Measurements from ENCODE around the gene DQX1. TPM values are rescaled to one million over a fixed set of nuclear protein-coding genes. Genes with fewer than 3 reads are reported as not detected.

DQX1 gene
- total RNA-seq, 3 donors from 2014 or later = 0.28 to 0.34 (median 0.30) TPM

- H3K4me3 Mint-ChIP-seq = peak overlapping the region; percentile 65
- no peak for DNase-seq
- H3K9me3 Mint-ChIP-seq = no peaks in the 10 kb centered on the region
- ATAC-seq = peak; percentile 60 to 70
- peaks cover 45% of the 10 kb centered on the region for H3K27me3 Mint-ChIP-seq (ENCODE audit: low read depth)
- H3K4me1 Mint-ChIP-seq (ENCODE audit: low read depth) = peaks cover 7% of the 10 kb centered on the region
- H3K36me3 Mint-ChIP-seq (ENCODE audit: insufficient read depth) = no peaks in the 10 kb centered on the region
Measured at GRCh38 chr2:74548900-74549826, 23.1 kb upstream of the DQX1 start.

- Mint-ChIP-seq H3K36me3 (ENCODE audit: insufficient read depth) (no peaks in the 10 kb centered on the region), H3K27me3 (ENCODE audit: low read depth) (peaks cover 45% of the 10 kb centered on the region), H3K9me3 (no peaks in the 10 kb centered on the region), H3K4me3 (peak overlapping the region; percentile 60), H3K4me1 (ENCODE audit: low read depth) (peaks cover 5% of the 10 kb centered on the region)
- no peak for ATAC-seq
- no peak for DNase-seq
Measured at GRCh38 chr2:74548285-74548899, 22.4 kb upstream of the DQX1 start.

GRCh38 chr2:74546004-74546403 is 20.0 kb upstream of the DQX1 start:
- DNase-seq = no peak
- Mint-ChIP-seq H3K4me1 (ENCODE audit: low read depth) (peaks cover 5% of the 10 kb centered on the region), H3K36me3 (ENCODE audit: insufficient read depth) (no peaks in the 10 kb centered on the region), H3K27me3 (ENCODE audit: low read depth) (peaks cover 45% of the 10 kb centered on the region), H3K4me3 (no peak overlapping the region), H3K9me3 (no peaks in the 10 kb centered on the region)
- ATAC-seq = no peak

- Mint-ChIP-seq H3K36me3 (ENCODE audit: insufficient read depth) (no peaks in the 10 kb centered on the region), H3K27me3 (ENCODE audit: low read depth) (peaks cover 40% of the 10 kb centered on the region), H3K4me1 (ENCODE audit: low read depth) (peaks cover 5% of the 10 kb centered on the region), H3K9me3 (no peaks in the 10 kb centered on the region), H3K4me3 (no peak overlapping the region)
- no peak for DNase-seq
- ATAC-seq = no peak
Measured at GRCh38 chr2:74544634-74545033, 18.6 kb upstream of the DQX1 start.

- no peaks in the 10 kb centered on the region for H3K36me3 Mint-ChIP-seq (ENCODE audit: insufficient read depth)
- H3K4me1 Mint-ChIP-seq (ENCODE audit: low read depth) = no peaks in the 10 kb centered on the region
- no peak overlapping the region for H3K4me3 Mint-ChIP-seq
- H3K27me3 Mint-ChIP-seq (ENCODE audit: low read depth) = peaks cover 43% of the 10 kb centered on the region
- DNase-seq (no peak), ATAC-seq (no peak)
- no peaks in the 10 kb centered on the region for H3K9me3 Mint-ChIP-seq
Measured at GRCh38 chr2:74542978-74543377, 16.9 kb upstream of the DQX1 start.

- DNase-seq = no peak
- Mint-ChIP-seq H3K36me3 (ENCODE audit: insufficient read depth) (no peaks in the 10 kb centered on the region), H3K4me3 (no peak overlapping the region), H3K27me3 (ENCODE audit: low read depth) (peaks cover 37% of the 10 kb centered on the region), H3K9me3 (no peaks in the 10 kb centered on the region), H3K4me1 (ENCODE audit: low read depth) (no peaks in the 10 kb centered on the region)
- ATAC-seq = no peak
Measured at GRCh38 chr2:74540291-74540690, 14.3 kb upstream of the DQX1 start.

GRCh38 chr2:74538881-74539339 is 12.9 kb upstream of the DQX1 start:
- Mint-ChIP-seq H3K4me3 (no peak overlapping the region), H3K36me3 (ENCODE audit: insufficient read depth) (no peaks in the 10 kb centered on the region), H3K4me1 (ENCODE audit: low read depth) (no peaks in the 10 kb centered on the region), H3K9me3 (no peaks in the 10 kb centered on the region), H3K27me3 (ENCODE audit: low read depth) (peaks cover 37% of the 10 kb centered on the region)
- no peak for DNase-seq
- ATAC-seq = no peak

GRCh38 chr2:74537140-74537539 is 11.1 kb upstream of the DQX1 start:
- H3K9me3 Mint-ChIP-seq = no peaks in the 10 kb centered on the region
- H3K36me3 Mint-ChIP-seq (ENCODE audit: insufficient read depth) = peaks cover 7% of the 10 kb centered on the region
- peaks cover 2% of the 10 kb centered on the region for H3K4me1 Mint-ChIP-seq (ENCODE audit: low read depth)
- peaks cover 29% of the 10 kb centered on the region for H3K27me3 Mint-ChIP-seq (ENCODE audit: low read depth)
- no peak for ATAC-seq
- H3K4me3 Mint-ChIP-seq = no peak overlapping the region
- no peak for DNase-seq

GRCh38 chr2:74536166-74536950 is 10.3 kb upstream of the DQX1 start:
- H3K27me3 Mint-ChIP-seq (ENCODE audit: low read depth) = peaks cover 27% of the 10 kb centered on the region
- H3K9me3 Mint-ChIP-seq = no peaks in the 10 kb centered on the region
- peaks cover 8% of the 10 kb centered on the region for H3K36me3 Mint-ChIP-seq (ENCODE audit: insufficient read depth)
- H3K4me1 Mint-ChIP-seq (ENCODE audit: low read depth) = peaks cover 9% of the 10 kb centered on the region
- no peak overlapping the region for H3K4me3 Mint-ChIP-seq
- DNase-seq = no peak
- ATAC-seq = no peak

GRCh38 chr2:74535440-74535965 is 9.5 kb upstream of the DQX1 start:
- ATAC-seq (no peak), DNase-seq (no peak)
- Mint-ChIP-seq H3K9me3 (no peaks in the 10 kb centered on the region), H3K4me3 (no peak overlapping the region), H3K36me3 (ENCODE audit: insufficient read depth) (peaks cover 12% of the 10 kb centered on the region), H3K27me3 (ENCODE audit: low read depth) (peaks cover 23% of the 10 kb centered on the region), H3K4me1 (ENCODE audit: low read depth) (peaks cover 18% of the 10 kb centered on the region)

- Mint-ChIP-seq H3K4me1 (ENCODE audit: low read depth) (peaks cover 18% of the 10 kb centered on the region), H3K4me3 (no peak overlapping the region), H3K27me3 (ENCODE audit: low read depth) (peaks cover 17% of the 10 kb centered on the region), H3K9me3 (no peaks in the 10 kb centered on the region), H3K36me3 (ENCODE audit: insufficient read depth) (peaks cover 12% of the 10 kb centered on the region)
- no peak for ATAC-seq
- no peak for DNase-seq
Measured at GRCh38 chr2:74534411-74534810, 8.4 kb upstream of the DQX1 start.

- H3K36me3 Mint-ChIP-seq (ENCODE audit: insufficient read depth) = peaks cover 12% of the 10 kb centered on the region
- H3K4me1 Mint-ChIP-seq (ENCODE audit: low read depth) = peaks cover 27% of the 10 kb centered on the region
- peaks cover 8% of the 10 kb centered on the region for H3K27me3 Mint-ChIP-seq (ENCODE audit: low read depth)
- H3K4me3 Mint-ChIP-seq = no peak overlapping the region
- ATAC-seq (no peak), DNase-seq (no peak)
- no peaks in the 10 kb centered on the region for H3K9me3 Mint-ChIP-seq
Measured at GRCh38 chr2:74533464-74533863, 7.4 kb upstream of the DQX1 start.

GRCh38 chr2:74532222-74532621 is 6.2 kb upstream of the DQX1 start:
- Mint-ChIP-seq H3K4me3 (peak overlapping the region; percentile 42), H3K9me3 (no peaks in the 10 kb centered on the region), H3K27me3 (ENCODE audit: low read depth) (no peaks in the 10 kb centered on the region), H3K36me3 (ENCODE audit: insufficient read depth) (peaks cover 24% of the 10 kb centered on the region), H3K4me1 (ENCODE audit: low read depth) (peaks cover 35% of the 10 kb centered on the region)
- DNase-seq (no peak), ATAC-seq (no peak)

- Mint-ChIP-seq H3K9me3 (no peaks in the 10 kb centered on the region), H3K27me3 (ENCODE audit: low read depth) (no peaks in the 10 kb centered on the region), H3K4me1 (ENCODE audit: low read depth) (peaks cover 38% of the 10 kb centered on the region), H3K4me3 (peak overlapping the region; percentile 99), H3K36me3 (ENCODE audit: insufficient read depth) (peaks cover 29% of the 10 kb centered on the region)
- DNase-seq = no peak
- no peak for ATAC-seq
Measured at GRCh38 chr2:74531666-74532065, 5.6 kb upstream of the DQX1 start.
